Smooth muscle cell of the pulmonary artery (primary cell): ENCODE results near the gene PRR7. TPM values are rescaled to one million over a fixed set of nuclear protein-coding genes. Genes with fewer than 3 reads are reported as not detected.

Experiments
- total RNA-seq: library from RNA; depleted of rRNA; stranded (reverse); fragments of >200 nt; gene quantifications from 2 replicates; pipeline ENCODE4 v1.2.3, GENCODE V29; 2014

The PRR7 gene
- total RNA-seq: 5.7 and 11.4 TPM in 2 replicates

GRCh38 chr5:177446200-177447065, at the start of gene PRR7:
TSS of gene PRR7 (plus strand) at chr5:177446814. CDS start at chr5:177455068, 8,254 bp downstream.

GRCh38 chr5:177399997-177400868, 46.4 kb upstream of the PRR7 start, which contains the start of gene PFN3:
TSS of gene PFN3 (minus strand) at chr5:177400661. CDS start at chr5:177400576, 85 bp downstream.

GRCh38 chr5:177409043-177409801, 37.4 kb upstream of the PRR7 start, which contains the start of gene F12:
TSS of gene F12 (minus strand) at chr5:177409564. CDS start at chr5:177409527, 37 bp downstream.

GRCh38 chr5:177426566-177427210, 19.9 kb upstream of the PRR7 start, which contains the start of gene GRK6:
TSS of gene GRK6 (plus strand) at chr5:177426676. CDS start at chr5:177426846, 170 bp downstream.

GRCh38 chr5:177473443-177474001, 26.9 kb downstream of the PRR7 start, which contains the start of gene DBN1:
TSS of gene DBN1 (minus strand) at chr5:177473634. CDS start at chr5:177473521, 113 bp downstream.

GRCh38 chr5:177497292-177498012, 50.8 kb downstream of the PRR7 start, which contains the start of gene PDLIM7:
TSS of gene PDLIM7 (minus strand) at chr5:177497604. CDS start at chr5:177496512, 1,092 bp downstream.

Other genes starting within 250 kb of the PRR7 start
- gene RAB24, start 143.1 kb upstream of the PRR7 start, total RNA-seq: 20.3 and 25.1 TPM in 2 replicates
- gene PRELID1, start 143.0 kb upstream of the PRR7 start, total RNA-seq: 54.6 and 58.7 TPM in 2 replicates
- gene MXD3, start 134.9 kb upstream of the PRR7 start, total RNA-seq: 2.6 and 5.0 TPM in 2 replicates
- 456 and 488 TPM in 2 replicates for gene LMAN2, start 95.1 kb upstream of the PRR7 start, total RNA-seq
- gene RGS14, start 88.9 kb upstream of the PRR7 start, total RNA-seq: 2.7 and 3.3 TPM in 2 replicates
- gene SLC34A1, start 62.4 kb upstream of the PRR7 start, total RNA-seq: not detected in 2 replicates
- gene PFN3, start 46.2 kb upstream of the PRR7 start, total RNA-seq: not detected in 2 replicates
- 0.17 TPM in 1 of 2 replicates, not detected in the other for gene F12, start 37.2 kb upstream of the PRR7 start, total RNA-seq
- 14.5 and 19.7 TPM in 2 replicates for gene GRK6, start 20.1 kb upstream of the PRR7 start, total RNA-seq
- 86.1 and 86.8 TPM in 2 replicates for gene DBN1, start 26.8 kb downstream of the PRR7 start, total RNA-seq
- gene PDLIM7, start 50.8 kb downstream of the PRR7 start, total RNA-seq: 146 and 192 TPM in 2 replicates
- 5.3 and 6.7 TPM in 2 replicates for gene DOK3, start 63.0 kb downstream of the PRR7 start, total RNA-seq
- 124 and 165 TPM in 2 replicates for gene DDX41, start 70.1 kb downstream of the PRR7 start, total RNA-seq
- gene FAM193B, start 107.7 kb downstream of the PRR7 start, total RNA-seq: 23.2 and 28.4 TPM in 2 replicates
- gene TMED9, start 145.4 kb downstream of the PRR7 start, total RNA-seq: 253 and 380 TPM in 2 replicates
- 56.6 and 79.8 TPM in 2 replicates for gene B4GALT7, start 153.3 kb downstream of the PRR7 start, total RNA-seq